Stomach (tissue), 4 donors: ENCODE data around the gene SPAG16.

Source experiments
- CTCF ChIP-seq, 7 experiments: fragments of 450-650 bp in 4 of 7; fragments of 200-600 bp in 3 of 7; sonication (generic) in 3 of 7; IDR thresholded peaks; one replicate each; pipeline ENCODE4 v1.5.1; 2016 to 2019; ENCODE audit warnings: antibody characterized with exemption in 7 of 7, control low read depth in 2 of 7, mild to moderate bottlenecking in 1 of 7
- POLR2A ChIP-seq, 4 donors: fragments of 450-650 bp; IDR thresholded peaks; one replicate each; pipeline ENCODE4 v1.6.1; 2016; ENCODE audit warnings: antibody characterized with exemption in 4 of 4, control low read depth in 2 of 4, mild to moderate bottlenecking in 1 of 4, moderate library complexity in 1 of 4
- POLR2AphosphoS5 ChIP-seq, 3 donors: sonication (generic); formaldehyde crosslinking; IDR thresholded peaks; one replicate each; pipeline ENCODE4 v1.6.1; 2016; ENCODE audit warnings: antibody characterized with exemption in 3 of 3

GRCh38 chr2:213420828-213421385 is 136.6 kb downstream of the SPAG16 start:
- TF ChIP-seq CTCF (IDR thresholded peaks at IDR 0.05) = no peak
- TF ChIP-seq POLR2AphosphoS5 (IDR thresholded peaks at IDR 0.05) = no peak
- TF ChIP-seq POLR2A (IDR thresholded peaks at IDR 0.05) = no peak
